ENCODE measurements around the gene IFIH1.

The IFIH1 gene

DNA sequence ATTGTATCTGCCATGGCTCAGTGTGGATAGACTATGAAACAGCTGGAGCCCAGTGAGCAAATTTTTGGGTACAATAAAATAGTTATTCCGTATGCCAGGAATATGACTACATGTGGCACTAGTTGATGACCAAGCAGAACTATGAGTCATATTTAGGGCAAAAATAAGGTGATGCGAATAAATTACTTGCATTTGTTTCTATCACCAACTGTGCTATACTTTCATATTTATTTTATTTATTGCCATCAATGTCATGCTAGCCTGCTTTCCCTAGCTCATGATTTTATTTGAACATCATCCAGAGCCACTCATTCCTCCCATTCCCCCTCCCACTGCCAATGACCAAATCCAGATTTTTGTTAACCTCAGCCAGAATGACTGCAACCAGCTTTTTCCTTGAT is 61.9 kb downstream of the IFIH1 start:
- DNase-seq: no peak

DNA sequence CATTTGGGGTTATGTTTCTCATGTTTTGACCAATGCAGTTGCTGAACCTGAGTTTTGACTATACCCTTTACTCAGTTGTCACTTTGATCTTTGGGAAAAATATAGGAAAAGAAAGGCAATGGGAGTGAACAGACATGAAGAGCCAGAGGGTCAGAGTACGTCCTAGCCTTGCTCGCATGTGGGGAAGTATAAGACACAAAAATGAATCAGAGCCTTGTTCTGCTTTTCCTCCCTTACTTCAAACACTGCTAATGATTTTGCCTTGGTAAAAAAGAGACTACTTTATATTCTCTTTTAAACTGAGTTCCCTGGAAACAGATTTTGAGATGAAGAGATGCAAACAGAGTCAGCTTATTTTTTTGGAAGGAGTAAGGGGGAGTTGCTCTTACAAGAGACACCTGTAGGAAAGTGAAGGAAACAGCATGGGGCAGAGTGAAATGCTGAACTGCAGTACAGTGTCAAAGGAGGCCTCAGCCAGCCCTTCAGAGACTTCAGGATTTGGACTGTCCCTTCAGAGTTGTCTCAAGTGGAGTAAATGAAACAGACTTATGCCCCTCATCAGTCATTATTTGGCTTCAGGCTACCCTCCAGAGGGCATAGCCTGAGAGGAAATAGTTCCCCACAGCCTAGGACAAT is 64.1 kb downstream of the IFIH1 start:
- DNase-seq: no peak

DNA sequence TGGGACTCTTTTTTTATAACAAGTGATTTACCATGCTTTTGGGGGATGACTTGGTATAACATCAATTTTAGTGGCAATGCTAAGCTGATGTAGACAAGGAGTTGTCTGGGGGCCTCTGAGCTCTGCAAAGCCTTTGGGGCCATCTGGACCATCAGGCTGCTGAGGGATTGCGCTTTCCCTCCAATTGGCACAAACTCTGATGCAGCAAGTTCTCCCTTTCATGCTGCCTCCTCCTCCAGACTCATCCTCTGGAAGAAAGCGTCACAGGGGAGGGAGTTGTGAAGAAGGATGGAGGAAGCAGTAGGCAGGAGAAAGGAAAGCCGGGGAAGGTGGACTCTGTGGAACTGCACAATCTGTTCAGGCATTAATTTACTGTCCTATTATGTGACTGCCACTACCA is 65.0 kb downstream of the IFIH1 start:
- no peak for DNase-seq

DNA sequence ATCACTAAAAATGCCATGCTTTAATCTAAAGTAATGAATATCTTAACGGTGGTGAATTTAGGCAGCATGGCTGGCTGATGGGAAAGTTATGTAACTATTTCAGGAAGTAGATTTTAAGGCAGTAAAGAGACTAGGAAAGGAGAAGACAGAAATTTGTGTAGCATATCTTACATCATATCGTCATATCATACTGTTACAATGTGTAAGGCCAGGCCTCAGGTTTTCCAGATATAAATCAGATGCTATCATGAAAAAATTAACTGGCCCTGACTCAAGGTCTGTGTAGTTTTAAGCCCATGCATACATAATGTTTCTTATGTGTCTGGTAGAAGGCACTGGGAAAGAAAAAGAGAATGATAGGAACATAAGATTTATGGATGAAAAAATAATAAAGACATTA is 66.3 kb downstream of the IFIH1 start:
- no peak for DNase-seq

DNA sequence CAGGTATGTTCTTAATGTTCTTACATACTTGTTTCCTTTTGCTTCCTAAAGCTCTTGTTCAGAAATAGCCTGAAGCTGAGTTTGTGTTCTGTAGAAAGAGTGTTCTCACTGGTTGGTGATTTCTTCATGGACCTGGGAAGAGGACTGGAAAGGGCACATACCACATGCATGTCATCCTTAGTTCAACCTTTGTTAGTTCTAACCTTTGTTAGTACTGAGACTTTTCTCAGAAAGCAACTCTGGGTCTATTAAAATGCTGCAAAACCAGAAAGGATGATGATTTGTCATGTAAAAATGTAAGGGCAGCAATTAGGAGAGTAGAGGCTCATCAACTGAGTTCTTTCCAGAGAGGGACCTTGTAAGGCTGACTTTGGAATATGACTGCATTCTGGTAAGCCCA is 72.7 kb downstream of the IFIH1 start:
- DNase-seq: no peak

DNA sequence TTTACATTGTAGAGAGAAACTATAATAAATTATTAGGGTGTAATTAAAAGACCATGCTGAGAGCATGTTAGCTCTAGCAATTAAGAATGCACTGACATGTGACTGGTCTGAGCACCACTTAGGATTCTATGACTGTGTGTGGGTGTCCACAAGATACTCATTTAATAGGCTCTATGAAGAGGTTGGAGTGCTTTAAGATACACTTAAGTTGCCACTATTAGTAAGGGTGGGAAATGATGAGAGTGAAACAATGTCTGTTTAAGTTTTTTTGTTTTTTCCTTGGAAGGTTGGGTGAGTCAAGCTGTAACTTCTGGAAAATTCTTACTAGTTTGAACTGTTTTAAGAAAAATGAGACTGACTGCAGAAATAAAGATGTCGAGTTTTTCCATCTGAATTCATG is 73.4 kb downstream of the IFIH1 start:
- no peak for DNase-seq

DNA sequence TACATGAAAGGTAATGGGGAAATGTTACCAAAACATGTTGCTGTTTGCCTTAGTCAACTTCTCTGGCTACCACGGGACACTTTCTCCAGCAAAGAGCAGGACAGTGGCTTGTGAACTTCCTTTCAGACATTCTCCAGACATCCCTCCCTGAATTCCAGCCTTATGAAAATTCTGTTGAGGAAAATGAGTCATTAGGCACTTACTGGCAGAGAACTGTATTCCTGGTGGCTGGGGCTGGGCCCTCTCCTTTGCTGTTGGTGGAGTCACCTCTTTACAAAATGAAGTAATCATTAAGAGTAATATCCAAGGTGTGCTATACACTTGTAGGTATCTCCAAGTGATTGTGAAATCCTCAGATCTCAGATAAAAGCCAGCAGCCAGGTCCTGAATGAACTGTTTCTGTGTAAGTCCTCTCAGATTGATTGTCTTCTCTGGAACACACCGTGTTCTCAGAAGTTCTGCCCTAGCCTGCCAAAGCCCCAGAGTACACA is 73.9 kb downstream of the IFIH1 start:
- no peak for DNase-seq

DNA sequence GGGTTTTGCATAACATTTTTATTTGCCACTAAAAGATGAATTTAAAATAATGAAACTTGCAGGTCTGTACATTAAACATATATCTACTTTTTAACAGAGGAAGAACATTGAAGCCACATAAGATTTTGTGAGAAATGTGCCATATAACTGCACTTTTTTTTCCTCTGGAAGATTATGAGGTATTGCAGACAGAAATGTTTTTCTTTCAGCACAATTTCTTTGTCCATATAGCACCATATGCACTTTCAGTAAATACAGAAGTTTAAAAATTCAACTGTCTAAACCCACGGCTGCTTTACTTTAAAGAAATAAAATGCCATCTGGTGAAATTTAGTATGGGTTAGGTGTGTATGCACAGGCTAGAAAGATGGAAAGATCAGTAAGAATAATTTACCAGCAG is 74.8 kb downstream of the IFIH1 start:
- no peak for DNase-seq

DNA sequence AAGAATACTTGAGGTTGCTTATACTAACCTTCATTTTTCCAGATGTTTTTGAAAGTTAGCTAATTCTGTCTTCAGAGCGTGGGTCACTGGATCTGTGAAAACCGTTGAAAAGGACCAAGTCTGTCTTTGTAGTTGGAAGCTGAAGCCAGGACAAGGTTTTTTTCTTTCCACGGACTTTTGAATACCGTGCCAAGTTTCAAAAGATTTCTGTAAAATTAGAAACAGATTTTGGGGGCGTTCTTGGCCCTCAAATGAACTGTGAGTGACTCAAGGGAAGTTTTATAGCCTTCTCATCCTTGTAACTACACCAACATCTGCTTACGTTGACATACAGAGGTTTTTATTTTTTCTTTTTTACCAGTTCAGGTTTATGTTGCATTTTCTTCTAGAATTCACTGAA is 75.2 kb downstream of the IFIH1 start, which contains the start of gene FAP:
Gene FAP, minus strand, starts transcription at position 152 of the 400 bp plus-strand sequence. Its CDS starts 118 bp downstream, at position 34.
- DNase-seq: no peak

DNA sequence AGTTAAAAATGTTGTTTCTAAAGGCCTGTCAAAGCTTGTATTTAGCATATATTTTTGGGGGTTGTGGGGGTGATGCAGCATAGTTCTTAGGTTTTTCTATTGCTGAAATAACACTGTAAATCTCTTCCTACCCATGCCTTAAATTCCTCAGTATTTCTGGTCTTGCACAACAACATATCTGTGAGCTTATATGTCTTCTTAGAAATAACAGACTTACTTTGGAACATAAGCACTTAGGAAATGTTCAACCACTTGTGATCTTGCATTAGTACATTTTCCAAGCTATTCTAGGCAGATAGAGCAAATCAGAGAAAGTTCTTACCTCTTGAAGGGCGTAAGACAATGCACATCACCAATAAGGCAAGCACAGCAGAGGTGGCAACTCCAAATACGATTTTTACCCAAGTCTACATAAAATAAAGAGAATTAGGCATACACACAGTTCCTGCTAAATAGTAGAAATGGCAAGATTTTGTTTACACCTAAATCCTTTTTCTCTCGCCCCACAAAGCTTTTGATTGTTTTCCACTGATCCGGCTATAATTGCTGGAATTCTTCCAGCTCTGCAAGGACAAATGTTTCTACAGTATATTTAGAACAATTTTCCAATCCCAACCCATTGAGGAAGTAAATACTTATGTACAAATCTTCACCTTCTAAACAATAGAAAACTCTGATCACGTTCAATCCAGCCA is 75.8 kb downstream of the IFIH1 start:
- no peak for DNase-seq

DNA sequence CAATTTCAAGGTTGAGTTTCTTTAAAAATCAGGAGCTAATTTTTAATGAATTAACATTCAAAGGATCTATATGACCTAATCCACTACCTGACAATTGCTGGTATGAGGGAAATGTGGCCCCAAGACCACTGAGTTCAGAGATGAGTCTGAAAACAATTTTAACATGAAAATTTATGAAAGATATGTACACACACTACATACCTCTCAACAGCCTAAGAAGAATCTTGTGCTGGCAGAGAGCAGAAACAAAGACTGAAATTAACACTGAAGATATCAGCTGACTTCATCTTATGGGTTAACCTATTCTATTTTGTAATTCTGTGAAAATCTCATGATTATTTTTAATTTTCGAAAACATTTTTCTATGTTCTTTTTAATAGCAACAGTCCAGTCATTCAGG is 76.9 kb downstream of the IFIH1 start:
- DNase-seq: no peak

DNA sequence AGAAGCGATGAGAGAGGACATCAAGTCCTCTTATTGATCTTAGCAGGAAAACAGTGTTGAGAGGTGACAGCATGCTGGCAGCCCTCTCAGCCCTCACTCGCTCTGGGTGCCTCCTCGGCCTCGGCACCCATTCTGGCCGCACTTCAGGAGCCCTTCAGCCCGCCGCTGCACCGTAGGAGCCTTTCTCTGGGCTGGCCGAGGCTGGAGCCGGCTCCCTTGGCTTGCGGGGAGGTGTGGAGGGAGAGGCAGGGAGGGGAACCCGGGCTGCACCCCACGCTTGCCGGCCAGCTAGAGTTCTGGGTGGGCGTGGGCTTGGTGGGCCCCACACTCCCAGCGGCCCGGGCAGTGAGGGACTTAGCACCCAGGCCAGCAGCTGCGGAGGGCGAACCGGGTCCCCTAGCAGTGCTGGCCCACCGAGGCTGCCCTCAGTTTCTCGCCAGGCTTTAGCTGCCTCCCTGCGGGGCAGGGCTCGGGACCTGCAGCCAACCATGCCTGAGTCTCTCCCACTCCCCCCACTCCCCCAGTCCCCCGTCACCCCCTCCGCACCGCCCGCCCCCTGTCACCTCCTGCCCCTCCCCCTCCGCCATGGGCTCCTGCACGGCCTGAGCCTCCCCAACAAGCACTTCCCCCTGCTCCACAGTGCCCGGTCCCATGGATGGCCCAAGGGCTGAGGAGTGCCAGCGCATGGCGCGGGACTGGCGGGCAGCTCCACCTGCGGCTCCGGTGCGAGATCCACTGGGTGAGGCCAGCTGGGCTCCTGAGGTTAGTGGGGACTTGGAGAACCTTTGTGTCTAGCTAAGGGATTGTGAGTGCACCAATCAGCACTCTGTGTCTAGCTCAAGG is 83.6 kb downstream of the IFIH1 start:
- no peak for DNase-seq

DNA sequence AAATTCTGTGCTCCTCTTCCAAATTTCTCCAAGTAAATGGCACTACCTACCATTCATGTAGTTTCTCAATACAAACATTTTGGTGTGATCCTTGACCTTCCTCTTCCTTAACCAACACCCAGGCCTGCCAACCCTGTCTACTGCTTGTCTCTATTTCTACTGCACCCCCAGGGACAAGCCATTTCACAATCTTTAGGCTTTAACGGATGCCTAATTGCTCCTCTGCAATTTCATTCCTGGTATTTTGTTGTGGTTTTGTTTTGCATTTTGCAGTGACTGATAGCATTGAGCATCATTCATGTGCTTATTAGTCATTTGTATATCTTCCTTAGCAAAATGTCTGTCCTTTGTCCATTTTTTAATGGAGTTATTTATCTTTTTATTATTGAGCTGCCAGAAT is 85.3 kb downstream of the IFIH1 start:
- DNase-seq: no peak

DNA sequence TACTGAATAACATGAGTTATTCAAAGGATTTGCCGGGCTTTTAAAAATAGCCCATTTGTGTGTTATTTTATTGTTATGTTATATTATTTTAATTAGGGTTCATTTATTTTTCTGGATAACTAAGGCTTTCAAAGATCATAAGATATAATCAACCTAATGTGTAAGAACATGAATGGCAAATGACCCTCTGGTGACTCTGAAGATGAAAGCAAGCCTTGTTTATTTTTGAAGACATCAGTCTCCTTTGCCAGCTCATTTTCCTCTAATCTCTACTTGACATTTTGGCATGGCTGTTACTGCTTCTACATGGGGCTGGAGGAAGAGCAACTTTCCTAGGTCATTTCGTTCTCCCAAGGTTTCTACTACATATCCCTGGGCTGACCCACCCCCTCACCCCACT is 85.8 kb downstream of the IFIH1 start:
- no peak for DNase-seq

DNA sequence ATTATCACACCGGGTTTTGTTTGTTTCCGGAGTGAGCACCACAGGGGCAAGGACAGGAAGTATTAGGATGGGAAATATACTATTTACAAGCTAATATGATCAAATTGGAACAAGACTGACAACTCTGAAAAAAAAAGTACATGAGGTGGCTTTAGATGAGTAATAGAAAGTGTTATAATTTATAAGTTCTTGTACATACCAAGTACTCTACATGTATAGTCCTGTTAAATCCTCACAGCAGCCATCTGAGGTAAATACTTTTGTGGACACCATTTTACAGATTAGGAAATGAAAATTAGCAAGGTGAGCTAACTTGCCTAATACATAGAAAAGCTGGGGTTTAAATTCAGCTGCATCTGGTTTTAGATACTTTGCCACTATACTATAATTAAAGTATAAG is 86.5 kb downstream of the IFIH1 start:
- no peak for DNase-seq

DNA sequence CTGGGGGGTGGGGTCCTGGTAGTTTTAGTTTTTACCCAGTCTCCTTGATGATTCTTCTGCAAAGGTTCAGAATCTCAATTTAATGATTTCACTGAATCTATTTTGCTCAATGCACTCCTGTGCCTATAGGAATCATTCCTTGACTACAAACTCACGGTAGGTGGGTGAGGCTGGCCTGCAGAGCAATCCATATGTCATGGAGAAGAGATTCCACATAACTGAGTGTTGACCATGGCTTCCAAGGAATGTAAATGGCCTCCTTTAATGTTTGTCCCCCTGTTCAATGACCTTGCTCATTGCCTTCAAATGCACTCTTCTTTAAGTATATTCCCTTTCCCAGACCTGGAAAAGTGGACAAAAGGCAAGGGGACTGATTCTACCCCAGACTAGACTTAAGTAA is 87.7 kb downstream of the IFIH1 start:
- DNase-seq: no peak

DNA sequence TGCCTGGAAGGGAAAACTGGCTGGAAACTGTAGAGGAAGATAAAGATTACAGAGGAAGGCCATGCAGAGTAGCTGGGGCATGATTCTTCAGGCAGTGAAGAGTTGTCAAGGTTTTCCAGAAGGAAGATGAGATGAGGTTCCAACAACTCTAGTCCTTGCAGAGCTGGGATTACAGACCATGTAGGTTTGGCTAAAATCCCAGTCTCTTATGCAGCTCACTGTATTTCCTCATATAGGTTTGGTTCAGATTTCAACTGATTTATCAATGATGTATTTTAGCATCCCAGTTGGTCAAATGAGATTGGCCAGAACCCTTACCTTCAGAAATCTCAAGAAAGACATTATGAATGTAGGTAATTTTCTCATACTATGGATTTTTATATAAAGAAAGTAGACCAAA is 91.6 kb downstream of the IFIH1 start:
- DNase-seq: no peak

DNA sequence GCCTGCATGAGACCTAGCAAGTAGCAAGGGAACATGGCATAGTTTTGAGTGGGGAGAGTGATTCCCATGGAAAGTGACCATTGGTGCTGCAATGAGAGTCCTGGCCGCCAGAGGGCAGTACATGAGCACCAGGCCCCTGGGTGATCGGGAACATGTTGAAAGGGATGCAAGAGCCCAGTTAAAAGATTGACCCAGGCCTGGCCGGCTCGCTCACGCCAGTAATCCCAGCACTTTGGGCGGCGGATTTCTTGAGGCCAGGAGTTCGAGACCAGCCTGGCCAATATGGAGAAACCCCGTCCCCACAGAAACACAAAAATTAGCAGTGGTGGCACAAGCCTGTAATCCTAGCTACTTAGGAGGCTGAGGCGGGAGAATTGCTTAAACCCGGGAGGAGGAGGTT is 97.4 kb downstream of the IFIH1 start:
- peak; percentile 51 for DNase-seq

DNA sequence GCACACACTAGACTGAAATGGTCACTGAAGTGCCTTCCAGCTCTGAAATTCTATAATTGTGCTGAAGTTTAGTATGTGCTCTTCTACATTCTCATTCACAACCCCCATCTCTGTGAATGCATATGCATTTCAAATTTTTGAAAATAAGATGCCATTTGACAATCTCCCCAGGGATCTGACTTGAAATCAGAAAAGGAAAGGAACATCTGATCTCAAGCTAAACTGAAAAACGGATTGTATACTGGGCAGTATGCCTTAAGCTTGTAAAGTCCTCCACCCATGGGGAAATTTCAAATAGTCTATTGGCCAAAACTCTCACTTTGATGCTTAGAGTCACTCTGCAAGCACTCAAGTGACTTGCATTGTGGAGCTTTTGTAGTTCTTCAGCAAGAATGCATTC is 98.1 kb downstream of the IFIH1 start:
- DNase-seq: no peak

DNA sequence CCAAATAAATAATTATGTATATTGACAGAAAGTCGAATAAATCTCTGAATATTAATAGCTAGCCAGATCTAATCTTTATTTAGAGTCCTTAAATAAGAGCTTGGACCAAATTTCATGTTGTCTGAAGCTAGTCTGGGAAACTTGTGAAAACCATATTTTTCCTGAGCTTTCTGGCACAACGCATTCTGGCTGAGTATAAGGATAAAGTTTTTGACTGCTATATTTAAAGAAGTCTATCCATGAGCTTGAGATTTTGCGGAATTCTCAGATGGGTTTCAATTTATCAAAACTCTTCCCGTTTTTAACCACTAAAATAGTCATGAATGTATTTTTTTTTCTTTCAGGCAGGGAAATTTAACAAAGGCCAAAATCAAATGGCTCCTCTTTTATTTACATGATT is 99.1 kb downstream of the IFIH1 start:
- no peak for DNase-seq

DNA sequence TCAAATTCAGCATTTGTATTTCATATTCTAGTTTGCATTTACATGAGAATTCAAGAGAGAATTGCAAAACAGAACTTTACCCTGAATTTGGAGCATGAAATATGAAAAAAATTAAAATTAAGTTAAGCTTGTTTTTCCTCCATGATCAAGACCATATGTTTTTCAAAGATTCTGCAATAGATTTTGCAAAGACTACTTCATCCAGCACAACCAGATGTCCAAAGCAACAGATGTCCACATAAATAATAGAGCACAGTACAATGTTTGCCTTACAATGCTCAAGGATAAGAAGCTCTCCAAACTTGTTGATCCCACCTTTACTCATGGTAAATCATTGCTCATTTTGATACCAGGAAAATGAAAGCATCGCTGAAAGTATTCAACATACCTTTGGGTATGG is 100.9 kb downstream of the IFIH1 start:
- DNase-seq: no peak
